A549 (cell line): ENCODE data around the gene CPNE1.

ENCODE experiments used
- CBX2 ChIP-seq: fragments of 200-600 bp; sonication (generic); IDR thresholded peaks from 2 replicates; pipeline ENCODE4 v1.6.1; 2016; ENCODE audit warnings: low read depth, mild to moderate bottlenecking, borderline replicate concordance
- CHD2 ChIP-seq: fragments of 150-350 bp; IDR thresholded peaks from 2 replicates; pipeline ENCODE4 v1.6.1; 2014; ENCODE audit warnings: low read length; ENCODE audit not compliant: partially characterized antibody
- MAFK ChIP-seq: fragments of 450-650 bp; IDR thresholded peaks from 2 replicates; pipeline ENCODE4 v1.6.1; 2014; ENCODE audit not compliant: partially characterized antibody
- TF ChIP-seq, protein P1 (sequence below): fragments of >200 bp; sonication (Bioruptor Twin); formaldehyde crosslinking; IDR thresholded peaks from 3 replicates; pipeline ENCODE4 v1.5.1; 2016

DNA sequence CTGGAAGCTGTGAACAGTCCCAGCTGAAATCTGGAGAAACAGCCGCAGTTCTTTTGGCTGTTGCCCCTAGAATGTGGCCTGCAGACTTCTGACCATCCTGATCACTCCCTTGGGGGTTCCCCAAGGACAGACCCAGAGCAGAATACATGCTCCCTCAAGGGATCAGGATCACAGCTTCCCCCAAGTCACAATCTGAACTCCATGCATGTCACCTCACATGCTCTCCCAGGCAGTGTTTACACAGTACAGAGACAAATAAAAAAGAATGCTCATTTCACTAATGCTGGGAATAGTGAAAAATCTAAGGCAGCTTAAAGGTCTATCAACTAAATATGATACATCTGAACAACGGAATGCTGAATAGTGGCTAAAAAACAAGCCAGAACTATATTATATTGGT lies 28.6 kb downstream of the CPNE1 start:
- no peak for TF ChIP-seq CHD2
- TF ChIP-seq, protein P1, sequence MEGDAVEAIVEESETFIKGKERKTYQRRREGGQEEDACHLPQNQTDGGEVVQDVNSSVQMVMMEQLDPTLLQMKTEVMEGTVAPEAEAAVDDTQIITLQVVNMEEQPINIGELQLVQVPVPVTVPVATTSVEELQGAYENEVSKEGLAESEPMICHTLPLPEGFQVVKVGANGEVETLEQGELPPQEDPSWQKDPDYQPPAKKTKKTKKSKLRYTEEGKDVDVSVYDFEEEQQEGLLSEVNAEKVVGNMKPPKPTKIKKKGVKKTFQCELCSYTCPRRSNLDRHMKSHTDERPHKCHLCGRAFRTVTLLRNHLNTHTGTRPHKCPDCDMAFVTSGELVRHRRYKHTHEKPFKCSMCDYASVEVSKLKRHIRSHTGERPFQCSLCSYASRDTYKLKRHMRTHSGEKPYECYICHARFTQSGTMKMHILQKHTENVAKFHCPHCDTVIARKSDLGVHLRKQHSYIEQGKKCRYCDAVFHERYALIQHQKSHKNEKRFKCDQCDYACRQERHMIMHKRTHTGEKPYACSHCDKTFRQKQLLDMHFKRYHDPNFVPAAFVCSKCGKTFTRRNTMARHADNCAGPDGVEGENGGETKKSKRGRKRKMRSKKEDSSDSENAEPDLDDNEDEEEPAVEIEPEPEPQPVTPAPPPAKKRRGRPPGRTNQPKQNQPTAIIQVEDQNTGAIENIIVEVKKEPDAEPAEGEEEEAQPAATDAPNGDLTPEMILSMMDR, result no peak
- no peak for TF ChIP-seq CBX2
- no peak for TF ChIP-seq MAFK
